DLD1 (cell line): ENCODE measurements around the gene LPIN2.
"Not testable (repeated sequence)": the region's sequence is repeated elsewhere in the genome, so short reads cannot be mapped to it uniquely, and the experiment has no call there.

ENCODE experiments used
- in situ Hi-C: cut with HindIII; loops from 2 replicates; pipeline ENCODE4 v1.10.0; 2017; ENCODE audit warnings: low sequenced_read_pairs

Gene LPIN2

GRCh38 chr18:3044931-3045698, 32.2 kb upstream of the LPIN2 start:
- in situ Hi-C loops: no loop called here

GRCh38 chr18:3042379-3042778, 29.4 kb upstream of the LPIN2 start:
- in situ Hi-C loops: no loop called here

DNA sequence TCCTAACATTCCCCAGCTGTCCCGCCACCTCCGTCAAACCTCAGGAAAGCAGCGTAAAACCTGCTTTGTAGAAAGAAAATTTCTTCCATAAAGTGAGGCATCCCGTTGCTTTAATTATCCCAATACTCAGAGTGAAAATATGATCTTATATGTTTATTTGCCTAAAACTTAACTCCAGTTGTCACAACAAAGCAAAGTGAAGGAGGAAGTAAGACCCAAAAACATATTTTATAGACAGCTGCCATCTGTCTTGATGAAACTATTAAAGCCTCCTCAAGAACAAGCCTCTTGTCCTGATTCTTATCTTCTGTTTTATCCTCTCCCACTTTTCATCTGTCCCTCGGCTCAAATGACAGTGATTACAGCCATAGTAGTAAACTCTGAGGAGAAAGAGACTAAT, 28.9 kb upstream of the LPIN2 start:
- in situ Hi-C loops: no loop called here

DNA sequence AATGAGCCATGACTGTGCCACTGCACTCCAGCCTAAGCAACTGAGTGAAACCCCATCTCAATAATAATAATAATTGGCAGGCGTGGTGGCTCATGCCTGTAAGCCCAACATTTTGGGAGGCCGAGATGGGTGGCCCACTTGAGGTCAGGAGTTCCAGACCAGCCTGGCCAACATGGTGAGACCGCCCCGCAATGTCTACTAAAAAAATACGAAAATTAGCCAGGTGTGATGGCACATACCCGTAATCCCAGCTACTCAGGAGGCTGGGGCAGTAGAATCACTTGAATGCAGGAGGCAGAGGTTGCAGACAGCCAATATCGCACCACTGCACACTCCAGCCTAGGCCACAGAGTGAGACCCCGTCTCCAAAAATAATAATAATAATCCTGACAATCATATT, 27.9 kb upstream of the LPIN2 start:
- in situ Hi-C loops: no loop called here

- in situ Hi-C loops: no loop called here
Measured at GRCh38 chr18:3040173-3040572, 27.2 kb upstream of the LPIN2 start.

DNA sequence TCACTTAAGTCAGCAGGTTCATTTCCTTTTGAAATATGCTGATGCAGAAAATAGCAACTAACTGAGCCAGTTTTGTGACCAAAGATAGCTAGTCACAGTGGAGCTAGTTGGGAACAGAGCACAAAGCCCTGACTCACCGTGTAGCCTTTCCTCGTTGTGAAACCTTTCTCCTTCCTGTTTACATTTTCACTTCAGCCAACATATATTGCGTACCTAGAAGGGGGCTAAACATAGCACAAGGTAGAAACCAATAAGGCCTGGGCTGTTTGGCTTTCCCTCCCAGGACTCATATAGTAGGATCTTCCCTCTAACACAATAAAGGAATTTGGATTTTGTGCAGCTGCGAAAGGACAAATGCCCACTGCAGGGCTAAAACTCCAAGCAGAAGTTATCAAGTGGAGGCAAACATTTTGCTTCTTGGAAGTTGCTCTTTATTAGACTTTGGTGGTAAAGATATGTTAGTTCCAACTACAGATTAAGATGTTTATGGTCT, 24.5 kb upstream of the LPIN2 start:
- in situ Hi-C loops: no loop called here

GRCh38 chr18:3036108-3036507, 23.2 kb upstream of the LPIN2 start:
- in situ Hi-C loops: no loop called here

- in situ Hi-C loops: no loop called here
Measured at GRCh38 chr18:3035635-3036034, 22.7 kb upstream of the LPIN2 start.

- in situ Hi-C loops: no loop called here
Measured at GRCh38 chr18:3032721-3033120, 19.8 kb upstream of the LPIN2 start.

DNA sequence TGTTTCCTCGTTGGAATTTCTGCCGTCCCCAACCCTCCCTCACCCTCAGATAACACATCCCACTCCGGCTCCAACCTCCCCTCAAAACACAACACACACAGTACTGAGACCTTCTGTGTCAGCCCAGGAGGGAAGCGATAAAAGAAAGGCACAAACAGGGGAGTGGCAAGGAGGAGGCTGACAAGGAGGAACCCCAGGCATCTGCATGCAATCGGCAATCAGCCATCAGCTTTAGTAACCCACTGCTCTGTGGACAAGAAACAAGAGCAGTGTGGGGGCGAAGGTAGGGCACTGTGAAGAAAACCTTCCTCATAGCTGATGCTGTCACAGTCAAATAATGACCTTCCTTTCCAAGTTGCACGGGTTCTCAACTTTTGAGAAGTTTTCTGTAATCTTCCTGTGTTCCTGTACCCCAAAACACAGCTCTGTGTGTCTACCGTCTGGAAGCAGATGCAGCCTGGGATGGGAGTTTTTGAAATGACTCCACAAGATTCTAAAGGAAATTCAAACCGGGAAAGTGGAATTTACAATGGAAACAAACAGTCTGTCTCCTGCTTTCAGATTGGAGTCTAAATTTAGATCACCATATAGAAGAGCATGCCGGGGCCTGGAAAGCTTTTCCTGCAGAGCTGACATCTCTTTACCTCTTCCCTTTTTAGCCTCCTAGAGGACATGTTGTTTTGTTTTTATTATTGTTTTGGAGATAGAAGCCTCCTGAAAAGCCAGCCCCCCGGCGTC, 16.4 kb upstream of the LPIN2 start:
- in situ Hi-C loops: no loop called here

DNA sequence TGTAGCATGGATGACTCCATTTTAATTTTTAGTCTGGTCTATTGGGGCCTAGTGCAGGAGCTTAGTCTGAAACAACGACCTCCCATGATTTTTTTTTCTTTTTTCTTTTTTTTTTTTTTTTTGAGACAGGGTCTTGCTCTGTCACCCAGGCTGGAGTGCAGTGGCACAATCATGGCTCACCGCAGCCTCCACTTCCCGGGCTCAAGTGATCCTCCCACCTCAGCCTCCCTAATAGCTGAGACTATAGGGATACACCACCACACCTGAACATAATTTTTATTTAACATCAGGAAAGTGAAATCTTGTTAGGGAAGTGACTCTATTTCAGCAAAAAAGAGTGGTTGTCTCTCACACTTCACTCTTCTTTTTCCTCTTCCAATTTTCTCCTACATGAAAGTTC, 15.2 kb upstream of the LPIN2 start:
- in situ Hi-C loops: not testable (repeated sequence)

- in situ Hi-C loops: no loop called here
Measured at GRCh38 chr18:3027370-3027891, 14.5 kb upstream of the LPIN2 start.

GRCh38 chr18:3025544-3025943, 12.6 kb upstream of the LPIN2 start:
- in situ Hi-C loops: no loop called here

GRCh38 chr18:3023603-3024002, 10.7 kb upstream of the LPIN2 start:
- in situ Hi-C loops: not testable (repeated sequence)

GRCh38 chr18:3016585-3017297, 3.8 kb upstream of the LPIN2 start:
- in situ Hi-C loops: no loop called here

- in situ Hi-C loops: no loop called here
Measured at GRCh38 chr18:3015851-3016250, 2.9 kb upstream of the LPIN2 start.

DNA sequence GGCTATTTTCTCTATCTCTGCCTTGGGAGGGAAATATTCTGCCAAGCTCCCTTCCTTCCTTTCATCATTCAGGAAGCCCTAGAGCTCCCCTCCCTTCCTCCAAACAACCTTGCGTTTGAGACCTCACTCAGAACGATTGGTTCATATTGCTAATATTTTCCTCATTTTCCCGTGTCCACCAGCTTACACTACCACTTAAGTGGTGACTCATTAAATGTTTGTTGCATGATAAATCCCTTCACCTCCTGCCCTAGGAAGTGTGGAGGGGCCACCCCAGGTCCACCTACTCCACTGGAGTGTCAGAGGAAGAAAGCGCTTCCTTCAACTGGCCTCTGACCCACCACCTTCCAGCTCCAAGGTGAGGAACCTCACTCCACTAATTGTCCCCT, 2.3 kb upstream of the LPIN2 start:
- in situ Hi-C loops: no loop called here

DNA sequence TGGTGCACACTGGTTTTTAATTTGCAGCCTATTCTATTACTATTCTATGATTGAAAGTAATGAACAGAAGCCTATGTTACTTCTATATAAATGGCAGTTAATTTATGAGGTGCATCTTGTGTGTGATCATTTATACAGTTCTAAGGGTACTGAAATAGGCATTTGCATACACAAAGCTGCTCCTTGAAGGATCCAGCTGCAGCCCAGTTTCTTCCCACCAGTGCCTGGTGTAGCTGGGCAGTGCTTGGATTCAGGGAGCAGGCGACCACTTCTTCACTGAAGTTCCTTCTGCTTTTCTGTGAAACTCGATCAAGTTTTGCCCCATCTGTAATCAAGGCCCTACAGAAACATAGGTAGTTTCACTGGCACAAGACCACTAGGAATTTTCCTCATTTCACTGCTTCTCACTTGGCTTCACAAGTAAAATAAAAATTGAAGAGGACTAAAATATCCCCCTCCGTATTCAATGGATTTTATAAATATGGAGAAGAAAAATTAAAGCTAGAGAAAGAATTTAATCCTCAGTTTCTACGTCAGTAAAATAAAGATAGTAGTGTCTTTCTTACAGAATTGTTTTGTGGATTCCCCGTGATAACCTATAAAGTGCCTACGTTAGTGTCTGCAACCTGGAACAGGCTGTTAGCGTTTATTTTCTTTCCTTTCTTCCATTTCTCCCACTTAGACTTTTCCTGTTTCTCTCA, 1.7 kb upstream of the LPIN2 start:
- in situ Hi-C loops: no loop called here

DNA sequence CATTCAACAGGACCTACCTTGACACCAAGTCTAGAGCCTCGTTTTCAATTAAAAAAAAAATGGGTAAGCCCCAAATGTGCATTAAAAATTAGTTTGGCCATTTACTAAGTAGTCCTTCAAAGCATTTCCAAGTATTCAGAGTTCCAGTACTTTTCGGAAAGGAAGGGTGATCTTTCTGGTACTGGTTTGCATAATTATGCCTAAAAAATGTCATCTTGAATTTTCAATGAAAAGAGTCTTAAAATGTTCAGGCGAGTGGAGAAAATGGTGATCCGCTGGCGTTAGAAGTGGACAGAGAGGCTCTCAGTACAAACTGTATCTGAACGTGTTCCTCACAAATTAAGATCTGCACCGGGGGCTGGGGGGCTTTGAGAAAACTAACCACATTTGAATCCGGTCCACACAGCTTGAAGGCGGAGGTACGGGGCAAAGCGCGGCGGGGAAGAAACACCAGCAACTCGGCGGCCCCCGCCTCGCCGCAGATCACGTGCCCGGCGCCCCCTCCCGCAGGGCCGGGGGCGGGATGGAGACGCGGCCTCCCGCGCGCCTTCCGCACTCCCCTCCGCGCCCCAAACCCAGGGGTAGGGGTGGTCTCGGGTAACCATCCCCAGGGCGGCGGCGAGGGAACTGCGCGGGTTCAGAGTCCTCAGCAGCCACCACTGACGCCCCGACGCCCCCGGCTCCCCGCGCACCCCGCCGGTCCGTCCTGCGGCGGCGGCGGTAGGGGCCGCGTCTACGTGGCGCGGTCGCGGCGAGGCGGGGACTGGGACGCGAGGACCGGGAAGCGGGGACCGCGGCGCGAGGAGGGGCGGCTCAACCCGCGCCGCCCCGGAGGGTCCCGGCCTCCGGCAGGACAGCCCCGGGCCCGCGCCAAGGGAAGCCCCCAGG, 564 bp downstream of the LPIN2 start:
- in situ Hi-C loops: no loop called here

DNA sequence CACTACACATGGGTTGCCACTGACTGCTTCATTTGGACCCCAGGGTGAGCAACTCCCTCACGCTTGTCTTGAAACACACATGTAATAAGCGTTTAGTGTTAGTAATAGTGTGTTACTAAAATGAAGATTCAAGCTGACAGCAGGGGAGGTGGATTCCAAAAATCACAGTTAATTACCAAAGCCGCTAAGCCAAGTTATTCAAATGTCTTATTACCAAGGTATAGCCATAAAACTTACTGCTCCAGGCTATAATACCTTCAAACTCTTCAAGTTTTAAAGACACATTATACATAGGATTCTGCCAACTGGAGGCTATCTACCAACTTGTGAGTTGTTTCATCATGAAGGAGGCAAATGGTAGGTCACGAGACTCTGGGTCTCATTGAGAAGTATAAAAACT, 2.9 kb downstream of the LPIN2 start:
- in situ Hi-C loops: no loop called here
